ENCODE data around the gene MED25.

Gene MED25

GRCh38 chr19:49875177-49875576, 57.1 kb downstream of the MED25 start:
- DNase-seq = no peak

GRCh38 chr19:49875857-49876421, 57.9 kb downstream of the MED25 start:
- DNase-seq = no peak

GRCh38 chr19:49876422-49877019, 58.4 kb downstream of the MED25 start:
- peak; percentile 99 for DNase-seq

GRCh38 chr19:49877020-49877878, 59.2 kb downstream of the MED25 start, which contains the start of the genes AKT1S1 and TBC1D17:
AKT1S1 (minus strand) TSS chr19:49877355; CDS start chr19:49873295, 4,060 bp downstream.
TBC1D17 (plus strand) TSS chr19:49877702; CDS start chr19:49877724, 22 bp downstream.
- peak; percentile 100 for DNase-seq

- peak; percentile 97 for DNase-seq
These were observed 60.0 kb downstream of the MED25 start for GRCh38 chr19:49877879-49878743.

GRCh38 chr19:49878744-49879070, 60.6 kb downstream of the MED25 start:
- no peak for DNase-seq

GRCh38 chr19:49879243-49879963, 61.3 kb downstream of the MED25 start:
- no peak for DNase-seq

- DNase-seq = no peak
These were observed 62.2 kb downstream of the MED25 start for GRCh38 chr19:49880162-49880869.

- no peak for DNase-seq
These were observed 63.1 kb downstream of the MED25 start for GRCh38 chr19:49881186-49881585.

- DNase-seq = no peak
These were observed 63.7 kb downstream of the MED25 start for GRCh38 chr19:49881672-49882394.

GRCh38 chr19:49882643-49883042, 64.6 kb downstream of the MED25 start:
- DNase-seq = no peak

GRCh38 chr19:49883094-49883493, 65.0 kb downstream of the MED25 start:
- DNase-seq = no peak

GRCh38 chr19:49884109-49884508, 66.0 kb downstream of the MED25 start:
- DNase-seq = no peak

- DNase-seq = no peak
These were observed 66.7 kb downstream of the MED25 start for GRCh38 chr19:49884760-49885159.
